SW 1271 (cell line): ENCODE results near the gene CBX8.
A peak's percentile ranks its signal among the peaks of the same experiment; 100 is the strongest.

Experiments used
- DNase-seq, 2 experiments: peaks; one replicate each; lab custom pipeline; 2025; lab: John Stamatoyannopoulos, UW

Gene CBX8

DNA sequence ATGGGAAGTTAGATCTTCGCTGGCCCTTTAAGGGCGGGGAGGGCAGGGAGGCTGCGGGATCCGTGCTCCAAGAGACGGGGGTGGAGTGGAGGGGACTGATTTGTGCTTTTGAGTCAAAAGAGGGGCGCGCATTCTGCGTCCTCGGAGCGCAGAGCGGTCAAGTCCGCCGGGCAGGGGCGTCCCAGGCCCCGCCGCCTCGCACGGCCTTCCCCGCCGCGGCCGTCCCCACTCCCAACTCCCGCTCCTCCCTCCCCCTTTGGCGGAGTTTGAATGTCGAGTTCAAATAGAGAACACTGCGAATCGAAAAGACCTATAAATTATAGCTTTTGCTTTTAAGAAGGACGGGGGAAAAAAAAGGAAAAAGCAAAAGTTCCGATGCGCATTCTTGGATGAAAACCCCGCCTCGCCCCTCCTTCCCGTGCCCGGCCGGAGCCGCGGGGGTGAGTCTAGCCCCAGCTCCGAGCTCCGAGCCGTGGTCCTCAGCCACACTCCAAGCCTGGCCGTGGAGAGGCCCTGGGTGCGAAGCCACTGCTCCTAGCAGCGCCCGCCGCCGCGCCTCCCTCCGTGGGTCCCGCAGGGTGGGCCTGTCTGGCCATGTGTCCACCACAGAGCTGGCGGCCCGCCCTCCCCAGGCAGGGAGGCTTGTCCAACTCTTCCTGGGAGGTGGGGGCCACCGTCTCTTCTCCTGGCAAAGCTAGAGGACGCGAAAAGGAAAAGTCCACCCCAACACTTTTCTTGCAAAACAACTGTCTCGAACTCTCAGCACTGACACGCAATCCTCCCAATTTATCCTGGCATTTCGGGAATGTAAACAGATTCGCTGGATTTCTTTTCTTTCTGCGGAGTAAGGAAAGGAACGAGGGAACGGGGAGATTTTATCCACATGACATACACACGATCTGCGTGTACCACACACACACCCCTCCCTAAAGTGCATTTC is 3.6 kb downstream of the CBX8 start:
- DNase-seq: no peak

GRCh38 chr17:79792341-79792871 is 4.5 kb downstream of the CBX8 start:
- no peak for DNase-seq

- no peak for DNase-seq
These were observed 5.1 kb downstream of the CBX8 start for GRCh38 chr17:79791735-79792161.

- DNase-seq: no peak
These were observed 5.8 kb downstream of the CBX8 start for GRCh38 chr17:79790805-79791734.

DNA sequence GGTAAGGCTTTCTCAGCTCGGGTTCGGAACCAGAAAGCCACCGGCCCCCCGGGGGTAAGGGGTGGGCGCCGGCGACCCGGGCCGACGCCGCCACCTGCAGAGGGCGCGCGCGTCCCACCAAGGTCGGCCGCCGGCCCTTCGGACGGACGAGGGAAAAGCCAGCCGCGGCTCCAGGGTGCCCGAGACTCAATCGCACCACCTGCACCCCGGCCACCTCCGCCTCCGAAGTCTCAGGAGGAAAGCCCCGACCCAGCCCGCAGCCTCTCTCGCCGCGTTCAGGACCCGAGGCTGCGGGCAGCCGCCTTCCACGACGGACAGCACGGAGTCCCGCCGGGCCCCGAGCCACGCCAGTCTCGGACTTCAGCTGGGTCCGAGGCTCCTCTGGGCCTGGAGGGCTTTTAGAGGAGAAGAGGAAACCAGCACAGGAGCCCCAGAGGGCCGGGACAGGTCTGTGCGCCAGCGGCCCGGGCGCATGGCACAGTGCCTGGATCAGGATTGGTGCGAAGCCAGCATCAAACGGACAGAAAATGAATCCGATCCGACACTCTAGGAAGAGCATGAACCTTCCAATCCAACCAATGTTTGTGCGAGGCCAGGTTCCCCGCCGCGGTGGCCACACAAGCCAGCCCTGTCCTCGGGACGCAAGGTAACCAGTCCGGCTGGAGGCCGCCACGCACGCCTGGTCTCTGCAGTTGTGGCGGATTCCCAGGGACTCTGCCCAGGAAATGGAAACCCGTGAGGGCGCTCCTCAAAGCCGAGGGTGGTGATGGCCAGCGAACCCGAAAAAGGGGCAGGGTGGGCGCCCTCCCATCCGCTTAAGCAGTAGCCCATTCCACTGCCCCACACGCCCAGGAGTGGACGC is 6.7 kb downstream of the CBX8 start:
- peak in 1 of 2 experiments; percentile 13 for DNase-seq

- no peak for DNase-seq
These were observed 7.6 kb downstream of the CBX8 start for GRCh38 chr17:79788989-79789942.

GRCh38 chr17:79788455-79788854 is 8.4 kb downstream of the CBX8 start:
- DNase-seq: no peak

DNA sequence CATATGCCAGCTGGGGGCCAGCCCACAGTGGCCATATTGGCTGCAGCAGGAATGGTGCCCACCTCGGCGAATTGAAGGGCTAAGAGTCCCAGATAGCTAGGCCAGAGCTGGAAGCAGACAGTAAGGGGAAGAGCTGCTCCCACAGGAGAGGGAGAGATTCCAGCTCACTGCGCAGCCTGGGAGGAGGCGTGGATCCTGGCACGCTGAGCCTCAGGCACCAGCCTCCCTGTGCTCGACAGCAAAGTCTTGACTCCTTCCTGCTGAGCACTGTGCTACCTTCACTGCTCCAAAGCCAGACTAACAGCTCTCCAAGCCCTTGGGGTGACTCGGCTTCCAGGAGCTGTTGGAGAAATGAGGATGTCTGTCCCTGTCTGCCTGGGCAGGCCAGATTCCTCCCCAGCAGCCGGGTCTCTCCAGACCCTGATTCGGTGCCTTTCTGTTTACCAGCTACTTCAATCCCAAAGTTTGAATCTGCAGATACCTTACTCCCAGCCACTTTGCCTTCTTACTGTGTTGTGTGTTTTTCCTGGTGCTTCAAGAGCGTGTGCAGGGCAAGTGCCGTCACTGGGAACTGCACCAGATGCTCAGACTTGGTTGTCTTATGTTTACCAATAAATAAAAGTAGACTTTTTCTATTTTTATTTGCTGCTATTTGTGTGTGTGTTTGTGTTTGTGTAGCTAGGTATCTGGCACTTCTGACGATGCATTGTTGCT is 9.8 kb downstream of the CBX8 start:
- DNase-seq: no peak

DNA sequence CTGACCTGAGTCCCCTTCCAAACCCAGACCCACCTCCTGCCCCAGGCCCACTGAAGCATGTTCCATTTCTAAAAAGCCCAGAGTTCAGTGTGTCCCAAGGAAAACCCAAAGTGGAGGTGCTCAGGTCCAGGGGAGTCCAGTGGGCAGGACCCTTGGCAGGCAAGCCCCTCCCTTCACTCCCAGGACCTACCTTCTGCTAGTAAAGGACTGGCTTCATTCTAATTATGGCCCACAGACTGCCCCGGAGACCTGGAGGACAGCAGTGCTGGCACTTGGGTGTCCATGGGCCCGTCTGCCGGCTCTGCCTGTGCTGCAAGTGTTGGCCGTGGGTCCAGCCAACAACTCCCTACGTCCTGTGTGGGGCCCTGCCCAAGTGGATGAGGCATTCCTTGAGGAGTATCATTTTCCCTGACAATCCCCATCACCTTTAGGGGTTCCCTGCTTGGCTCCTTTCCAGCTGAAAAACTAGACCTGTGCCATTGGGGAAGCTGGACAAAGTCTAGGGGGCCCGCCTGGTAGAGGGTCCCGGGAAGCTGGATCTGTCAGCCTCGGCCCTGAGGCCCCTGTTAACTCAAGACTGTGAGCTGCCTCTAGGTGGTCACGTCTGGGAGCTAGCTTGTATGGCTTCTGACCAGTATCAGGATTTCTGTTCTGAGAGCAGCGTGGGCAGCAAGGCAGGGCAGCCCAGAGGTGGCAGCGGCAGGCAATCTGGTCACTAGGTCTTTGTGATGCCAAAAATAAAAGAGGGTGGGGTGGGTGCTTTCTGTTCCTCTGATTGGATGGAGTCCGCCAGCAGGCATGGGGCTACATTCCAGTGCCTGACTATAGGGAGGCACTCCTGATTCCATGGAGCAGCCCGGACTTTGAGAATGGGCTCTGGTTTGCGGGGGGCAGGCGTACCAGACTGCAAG is 10.7 kb downstream of the CBX8 start:
- no peak for DNase-seq

- DNase-seq: no peak
These were observed 11.6 kb downstream of the CBX8 start for GRCh38 chr17:79785017-79785899.

DNA sequence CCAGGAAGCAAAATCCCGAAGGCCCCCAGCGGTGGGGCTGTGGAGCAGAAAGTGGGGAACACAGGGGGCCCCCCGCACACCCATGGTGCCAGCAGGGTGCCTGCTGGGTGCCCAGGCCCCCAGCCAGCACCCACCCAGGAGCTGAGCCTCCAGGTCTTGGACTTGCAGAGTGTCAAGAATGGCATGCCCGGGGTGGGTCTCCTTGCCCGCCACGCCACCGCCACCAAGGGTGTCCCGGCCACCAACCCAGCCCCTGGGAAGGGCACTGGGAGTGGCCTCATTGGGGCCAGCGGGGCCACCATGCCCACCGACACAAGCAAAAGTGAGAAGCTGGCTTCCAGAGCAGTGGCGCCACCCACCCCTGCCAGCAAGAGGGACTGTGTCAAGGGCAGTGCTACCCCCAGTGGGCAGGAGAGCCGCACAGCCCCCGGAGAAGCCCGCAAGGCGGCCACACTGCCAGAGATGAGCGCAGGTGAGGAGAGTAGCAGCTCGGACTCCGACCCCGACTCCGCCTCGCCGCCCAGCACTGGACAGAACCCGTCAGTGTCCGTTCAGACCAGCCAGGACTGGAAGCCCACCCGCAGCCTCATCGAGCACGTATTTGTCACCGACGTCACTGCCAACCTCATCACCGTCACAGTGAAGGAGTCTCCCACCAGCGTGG is 12.4 kb downstream of the CBX8 start:
- DNase-seq: no peak

- DNase-seq: no peak
These were observed 13.0 kb downstream of the CBX8 start for GRCh38 chr17:79783891-79784290.

DNA sequence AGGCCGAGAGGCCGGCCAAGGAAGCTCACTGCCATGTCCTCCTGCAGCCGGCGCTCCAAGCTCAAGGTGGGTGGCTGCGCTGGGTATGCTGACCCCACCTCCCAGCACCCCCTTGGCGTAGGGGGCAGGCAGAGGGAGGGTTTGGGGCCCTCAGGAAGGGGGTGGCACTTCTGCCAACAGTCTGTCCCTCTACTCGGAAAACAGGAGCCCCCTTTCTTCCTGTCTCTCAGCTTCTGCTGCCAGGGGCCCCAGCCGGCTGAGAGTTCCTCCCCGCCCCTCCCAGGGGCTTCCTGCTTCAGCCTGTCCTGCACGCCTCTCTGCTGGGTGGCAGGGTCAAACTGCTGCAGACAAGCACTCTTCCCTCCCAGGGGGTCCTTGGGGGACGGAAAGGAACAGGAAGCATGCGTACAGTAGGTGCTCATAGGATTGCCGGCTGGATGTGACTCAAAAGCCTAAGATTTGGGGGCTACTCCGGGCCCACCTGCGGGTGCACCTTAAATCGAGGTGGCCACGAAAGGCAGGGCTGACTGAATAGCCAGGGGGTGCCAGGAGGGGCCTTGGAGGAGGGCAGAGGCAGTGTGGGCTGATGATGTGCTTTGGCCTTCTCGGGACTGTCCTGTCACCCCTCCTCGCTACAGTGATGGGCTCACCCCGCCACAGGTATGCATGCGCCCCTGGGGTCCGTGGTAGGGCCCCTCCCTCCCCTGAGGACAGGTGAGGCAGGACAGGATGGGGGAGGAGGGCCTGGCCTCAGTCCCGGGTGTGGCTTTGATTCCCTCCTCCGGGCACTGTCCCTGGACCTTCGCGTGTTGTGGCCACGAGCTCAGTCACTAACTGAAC is 14.9 kb downstream of the CBX8 start:
- DNase-seq: no peak

DNA sequence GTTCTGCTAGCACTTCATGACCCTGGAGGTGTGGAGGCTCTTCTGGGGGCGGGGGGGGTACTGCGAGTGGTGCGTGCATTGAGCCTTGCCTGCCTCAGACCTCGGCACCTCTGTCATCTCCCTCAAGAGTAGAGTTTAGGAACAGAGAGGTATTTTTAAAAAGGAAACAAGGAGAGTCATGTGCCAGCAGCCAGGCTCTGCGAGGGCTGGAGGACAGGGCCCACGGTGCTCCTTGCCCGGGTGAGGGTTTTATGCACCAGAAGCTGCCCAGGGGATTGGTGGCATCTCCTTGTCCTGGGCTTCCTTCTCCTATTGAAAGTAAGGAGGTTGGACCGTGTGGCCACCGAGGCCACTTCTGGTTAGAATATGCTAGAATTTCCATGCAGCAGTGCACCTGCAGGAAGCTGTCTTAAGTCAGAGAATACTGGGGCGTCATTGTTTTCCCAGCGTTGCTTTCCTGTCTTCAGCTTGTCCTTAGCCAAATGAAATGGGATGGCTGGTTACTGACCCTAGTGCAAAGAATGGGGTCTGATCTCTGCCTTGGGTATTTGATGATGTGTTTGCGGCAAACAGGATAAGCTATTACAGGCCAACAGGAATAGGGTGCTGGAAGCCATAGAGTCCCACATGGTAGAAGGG is 15.7 kb downstream of the CBX8 start:
- no peak for DNase-seq

- no peak for DNase-seq
These were observed 17.1 kb downstream of the CBX8 start for GRCh38 chr17:79779661-79780365.
